Smooth muscle cell (in vitro differentiated cells): ENCODE measurements around the gene ARHGEF26. TPM values are rescaled to one million over a fixed set of nuclear protein-coding genes. Genes with fewer than 3 reads are reported as not detected.

Experiments
- DNase-seq: peaks from one replicate; lab custom pipeline; 2025; ENCODE audit not compliant: unreplicated experiment; lab: John Stamatoyannopoulos, UW
- H2AFZ ChIP-seq: fragments of 200-600 bp; sonication (generic); 2 replicates; pipeline ENCODE4 v1.6.0; 2016; ENCODE audit warnings: antibody characterized with exemption, low read depth, mild to moderate bottlenecking
- H3F3A ChIP-seq: fragments of 200-600 bp; sonication (generic); 2 replicates; pipeline ENCODE4 v1.6.0; 2017; ENCODE audit warnings: antibody characterized with exemption, low read depth
- H3K27ac ChIP-seq: fragments of 200-600 bp; sonication (generic); 2 replicates; pipeline ENCODE4 v1.5.1; 2016; ENCODE audit warnings: low read depth, mild to moderate bottlenecking
- H3K27me3 ChIP-seq: fragments of 200-600 bp; sonication (generic); 2 replicates; pipeline ENCODE4 v1.6.1; 2016; ENCODE audit warnings: low read depth, mild to moderate bottlenecking
- H3K36me3 ChIP-seq: fragments of 200-600 bp; sonication (generic); 2 replicates; pipeline ENCODE4 v1.5.1; 2016; ENCODE audit warnings: low read depth
- H3K4me1 ChIP-seq: fragments of 200-600 bp; sonication (generic); 2 replicates; pipeline ENCODE4 v1.5.1; 2016; ENCODE audit warnings: low read depth
- H3K4me2 ChIP-seq: fragments of 200-600 bp; sonication (generic); 2 replicates; pipeline ENCODE4 v1.6.0; 2016; ENCODE audit warnings: mild to moderate bottlenecking
- H3K4me3 ChIP-seq: fragments of 200-600 bp; sonication (generic); 2 replicates; pipeline ENCODE4 v1.5.1; 2016; ENCODE audit warnings: mild to moderate bottlenecking
- H3K79me2 ChIP-seq: fragments of 200-600 bp; sonication (generic); 2 replicates; pipeline ENCODE4 v1.6.0; 2016; ENCODE audit warnings: low read depth, mild to moderate bottlenecking
- H3K9ac ChIP-seq: fragments of 200-600 bp; sonication (generic); 2 replicates; pipeline ENCODE4 v1.6.0; 2016; ENCODE audit warnings: low read depth
- H3K9me3 ChIP-seq: fragments of 200-600 bp; sonication (generic); replicated peaks from 2 replicates; pipeline ENCODE4 v1.5.1; 2016; ENCODE audit warnings: low read depth
- H4K20me1 ChIP-seq: fragments of 200-600 bp; sonication (generic); 2 replicates; pipeline ENCODE4 v1.6.0; 2016; ENCODE audit warnings: low read depth
- whole genome bisulfite sequencing: methylation state at CpG from one replicate; pipeline ENCODE4 v1.1.7; 2016; ENCODE audit warnings: low lambda C conversion rate; 5-methylcytosine and 5-hydroxymethylcytosine counted together
- polyA plus RNA-seq: library from polyadenylated mRNA; unstranded; fragments of >200 nt; fragmentation: Nextera tagmentation; extraction: Ambion mirVana; gene quantifications from 2 replicates; pipeline ENCODE4 v1.2.1, GENCODE V29; 2016
- total RNA-seq: library from RNA; depleted of rRNA; stranded (reverse); fragments of >200 nt; gene quantifications from 2 replicates; pipeline ENCODE4 v1.2.3, GENCODE V29; 2014
- TF ChIP-seq, protein P1 (sequence below): fragments of 200-600 bp; sonication (generic); IDR thresholded peaks from 2 replicates; pipeline ENCODE4 v1.5.1; 2017; ENCODE audit warnings: borderline replicate concordance, mild to moderate bottlenecking, antibody characterized with exemption; ENCODE audit not compliant: insufficient read depth, poor library complexity, severe bottlenecking

Gene ARHGEF26
- total and polyA plus RNA-seq, 2 experiments from 2014 or later: 0.83 to 1.4 TPM

DNA sequence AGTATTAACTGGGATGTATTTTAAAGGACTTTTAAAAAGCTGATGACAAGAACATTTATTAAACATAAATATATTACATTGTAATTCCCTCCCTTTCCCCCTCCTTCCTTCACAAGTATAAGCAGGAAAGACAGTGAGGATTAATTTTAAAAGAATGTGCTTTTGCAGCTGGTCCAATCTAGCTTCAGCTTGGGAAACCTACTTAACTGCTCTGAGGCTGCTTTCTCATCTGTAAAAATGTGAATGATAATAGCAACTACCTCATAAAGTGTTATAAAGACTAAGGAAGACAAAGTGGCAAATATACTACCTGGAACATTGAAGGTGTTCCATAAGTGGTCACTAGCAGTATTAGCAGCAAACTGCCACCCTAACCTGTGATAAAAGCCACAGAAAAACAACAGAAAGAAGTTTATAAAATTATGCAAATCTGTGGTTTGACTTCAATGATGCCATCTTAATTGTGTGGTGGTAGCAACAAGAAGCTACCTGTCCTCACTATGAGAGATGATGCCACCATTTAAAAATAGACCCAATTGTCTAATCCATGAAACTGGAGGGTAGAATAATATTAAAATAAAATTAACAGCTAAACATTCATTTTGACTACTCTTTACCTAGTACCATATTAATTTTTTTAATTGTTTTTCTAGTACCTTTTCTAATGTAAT is 183.1 kb downstream of the ARHGEF26 start:
- H3K27ac ChIP-seq: no peak overlapping the region
- TF ChIP-seq, protein P1, sequence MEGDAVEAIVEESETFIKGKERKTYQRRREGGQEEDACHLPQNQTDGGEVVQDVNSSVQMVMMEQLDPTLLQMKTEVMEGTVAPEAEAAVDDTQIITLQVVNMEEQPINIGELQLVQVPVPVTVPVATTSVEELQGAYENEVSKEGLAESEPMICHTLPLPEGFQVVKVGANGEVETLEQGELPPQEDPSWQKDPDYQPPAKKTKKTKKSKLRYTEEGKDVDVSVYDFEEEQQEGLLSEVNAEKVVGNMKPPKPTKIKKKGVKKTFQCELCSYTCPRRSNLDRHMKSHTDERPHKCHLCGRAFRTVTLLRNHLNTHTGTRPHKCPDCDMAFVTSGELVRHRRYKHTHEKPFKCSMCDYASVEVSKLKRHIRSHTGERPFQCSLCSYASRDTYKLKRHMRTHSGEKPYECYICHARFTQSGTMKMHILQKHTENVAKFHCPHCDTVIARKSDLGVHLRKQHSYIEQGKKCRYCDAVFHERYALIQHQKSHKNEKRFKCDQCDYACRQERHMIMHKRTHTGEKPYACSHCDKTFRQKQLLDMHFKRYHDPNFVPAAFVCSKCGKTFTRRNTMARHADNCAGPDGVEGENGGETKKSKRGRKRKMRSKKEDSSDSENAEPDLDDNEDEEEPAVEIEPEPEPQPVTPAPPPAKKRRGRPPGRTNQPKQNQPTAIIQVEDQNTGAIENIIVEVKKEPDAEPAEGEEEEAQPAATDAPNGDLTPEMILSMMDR: no peak

DNA sequence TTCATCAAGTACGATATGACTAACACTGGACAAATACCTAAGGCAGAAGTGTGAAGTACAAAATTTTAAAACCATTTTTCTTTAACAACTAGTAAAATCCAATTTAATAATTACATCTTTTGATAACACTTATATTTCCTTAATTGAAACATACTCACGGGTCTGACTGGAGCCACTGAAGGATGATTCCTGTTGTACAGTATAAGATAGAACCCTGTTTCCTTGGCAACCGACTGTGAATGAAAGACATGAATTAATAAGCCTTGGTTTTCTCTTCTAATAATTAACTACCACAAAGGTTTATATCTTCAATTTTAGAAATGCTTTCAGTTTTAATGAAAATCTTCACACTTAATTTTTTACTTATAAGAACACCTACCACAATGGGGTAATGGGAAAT is 183.7 kb downstream of the ARHGEF26 start:
- no peaks in the 10 kb centered on the region for H3K4me1 ChIP-seq
- no peak overlapping the region for H3K9ac ChIP-seq
- H3K4me2 ChIP-seq: no peak overlapping the region
- H3F3A ChIP-seq: no peaks in the 10 kb centered on the region
- no peak overlapping the region for H2AFZ ChIP-seq
- peaks cover 3% of the 10 kb centered on the region for H3K79me2 ChIP-seq
- H3K4me3 ChIP-seq: no peak overlapping the region
- no peaks in the 10 kb centered on the region for H4K20me1 ChIP-seq
- WGBS: 99% methylated on average over 3 of the region's 3 CpGs
- TF ChIP-seq, protein P1: no peak
- H3K36me3 ChIP-seq: peaks cover 65% of the 10 kb centered on the region
- no peak overlapping the region for H3K27ac ChIP-seq
- no peaks in the 10 kb centered on the region for H3K9me3 ChIP-seq
- no peaks in the 10 kb centered on the region for H3K27me3 ChIP-seq
- DNase-seq: no peak

More for the DNA sequence above, 183.1 kb downstream of the ARHGEF26 start:
- Histone ChIP-seq H3K4me2 (no peak overlapping the region), H3K4me1 (no peaks in the 10 kb centered on the region), H2AFZ (no peak overlapping the region), H3K36me3 (peaks cover 71% of the 10 kb centered on the region), H3K9ac (no peak overlapping the region), H3K9me3 (no peaks in the 10 kb centered on the region), H4K20me1 (no peaks in the 10 kb centered on the region), H3K27me3 (no peaks in the 10 kb centered on the region), H3F3A (no peaks in the 10 kb centered on the region), H3K79me2 (peaks cover 3% of the 10 kb centered on the region), H3K4me3 (no peak overlapping the region)
- no peak for DNase-seq

DNA sequence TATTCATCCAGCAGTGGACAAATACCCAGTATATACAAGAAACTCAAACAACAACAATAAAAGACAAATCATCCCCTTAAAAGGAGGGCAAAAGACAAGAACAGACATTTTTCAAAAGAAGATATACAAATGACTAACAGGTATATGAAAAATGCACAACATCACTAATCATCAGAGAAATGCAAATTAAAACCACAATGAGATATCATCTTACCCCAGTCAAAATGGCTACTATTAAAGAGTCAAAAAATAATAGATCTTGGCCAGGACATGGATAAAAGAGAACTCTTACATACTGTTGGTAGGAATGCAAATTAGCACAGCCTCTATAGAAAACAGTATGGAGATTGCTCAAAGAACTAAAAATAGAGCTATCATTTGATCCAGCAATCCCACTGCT is 186.2 kb downstream of the ARHGEF26 start:
- no peak overlapping the region for H3K4me3 ChIP-seq
- DNase-seq: no peak
- no peak overlapping the region for H3K9ac ChIP-seq
- no peak overlapping the region for H3K27ac ChIP-seq
- no peaks in the 10 kb centered on the region for H4K20me1 ChIP-seq
- no peaks in the 10 kb centered on the region for H3F3A ChIP-seq
- peaks cover 3% of the 10 kb centered on the region for H3K79me2 ChIP-seq
- TF ChIP-seq, protein P1: no peak
- H3K9me3 ChIP-seq: no peaks in the 10 kb centered on the region
- no peak overlapping the region for H3K4me2 ChIP-seq
- no peaks in the 10 kb centered on the region for H3K27me3 ChIP-seq
- H2AFZ ChIP-seq: no peak overlapping the region
- peaks cover 48% of the 10 kb centered on the region for H3K36me3 ChIP-seq
- H3K4me1 ChIP-seq: no peaks in the 10 kb centered on the region

Other genes with a start within 250 kb of the ARHGEF26 start
- gene DHX36, start 203.1 kb downstream of the ARHGEF26 start, total RNA-seq: 42.6 and 57.9 TPM in 2 replicates
- 18.2 and 29.0 TPM in 2 replicates for gene DHX36, start 203.1 kb downstream of the ARHGEF26 start, polyA plus RNA-seq